ENCODE measurements around the gene SHANK2.

The SHANK2 gene

GRCh38 chr11:71252269-71252769 is at the start of gene SHANK2:
TSS of gene SHANK2 (minus strand) at chr11:71252577. CDS start at chr11:71147326, 105,251 bp downstream.
- DNase-seq, result no peak

- no peak for DNase-seq
Measured at GRCh38 chr11:71301858-71302533, 49.6 kb upstream of the SHANK2 start.

GRCh38 chr11:71301046-71301857 is 48.9 kb upstream of the SHANK2 start:
- DNase-seq, result no peak

- DNase-seq, result no peak
Measured at GRCh38 chr11:71300187-71300586, 47.8 kb upstream of the SHANK2 start.

GRCh38 chr11:71298761-71299181 is 46.4 kb upstream of the SHANK2 start:
- DNase-seq, result no peak

GRCh38 chr11:71298016-71298550 is 45.7 kb upstream of the SHANK2 start:
- DNase-seq, result no peak

- no peak for DNase-seq
Measured at GRCh38 chr11:71294846-71295600, 42.6 kb upstream of the SHANK2 start.

- no peak for DNase-seq
Measured at GRCh38 chr11:71293961-71294782, 41.8 kb upstream of the SHANK2 start.

GRCh38 chr11:71286701-71287643 is 34.6 kb upstream of the SHANK2 start:
- peak; percentile 74 for DNase-seq

GRCh38 chr11:71285111-71285510 is 32.7 kb upstream of the SHANK2 start:
- DNase-seq, result no peak

- DNase-seq, result no peak
Measured at GRCh38 chr11:71284525-71285092, 32.2 kb upstream of the SHANK2 start.

- no peak for DNase-seq
Measured at GRCh38 chr11:71283971-71284441, 31.6 kb upstream of the SHANK2 start.

GRCh38 chr11:71282581-71283351 is 30.4 kb upstream of the SHANK2 start:
- no peak for DNase-seq

GRCh38 chr11:71281831-71282230 is 29.5 kb upstream of the SHANK2 start:
- peak; percentile 76 for DNase-seq

- no peak for DNase-seq
Measured at GRCh38 chr11:71281204-71281603, 28.8 kb upstream of the SHANK2 start.

GRCh38 chr11:71279916-71280645 is 27.7 kb upstream of the SHANK2 start:
- no peak for DNase-seq

- DNase-seq, result no peak
Measured at GRCh38 chr11:71272161-71272560, 19.8 kb upstream of the SHANK2 start.

GRCh38 chr11:71269603-71270511 is 17.5 kb upstream of the SHANK2 start:
- no peak for DNase-seq

All from right hindlimb (tissue), 1 donor.